ENCODE data around the gene SLC4A1.
"Not testable (repeated sequence)": the region's sequence is repeated elsewhere in the genome, so short reads cannot be mapped to it uniquely, and the experiment has no call there.

DNA sequence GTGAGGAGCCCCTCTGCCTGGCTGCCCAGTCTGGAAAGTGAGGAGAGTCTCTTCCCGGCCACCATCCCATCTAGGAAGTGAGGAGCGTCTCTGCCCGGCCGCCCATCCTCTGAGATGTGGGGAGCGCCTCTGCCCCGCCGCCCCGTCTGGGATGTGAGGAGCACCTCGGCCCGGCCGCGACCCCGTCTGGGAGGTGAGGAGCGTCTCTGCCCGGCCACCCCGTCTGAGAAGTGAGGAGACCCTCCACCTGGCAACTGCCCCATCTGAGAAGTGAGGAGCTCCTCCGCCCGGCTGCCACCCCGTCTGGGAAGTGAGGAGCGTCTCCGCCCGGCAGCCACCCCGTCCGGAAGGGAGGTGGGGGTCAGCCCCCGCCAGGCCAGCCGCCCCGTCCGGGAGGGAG, 30.0 kb downstream of the SLC4A1 start:
- not testable (repeated sequence) for TF ChIP-seq POLR2A (IDR thresholded peaks at IDR 0.05)
- TF ChIP-seq, protein P1, sequence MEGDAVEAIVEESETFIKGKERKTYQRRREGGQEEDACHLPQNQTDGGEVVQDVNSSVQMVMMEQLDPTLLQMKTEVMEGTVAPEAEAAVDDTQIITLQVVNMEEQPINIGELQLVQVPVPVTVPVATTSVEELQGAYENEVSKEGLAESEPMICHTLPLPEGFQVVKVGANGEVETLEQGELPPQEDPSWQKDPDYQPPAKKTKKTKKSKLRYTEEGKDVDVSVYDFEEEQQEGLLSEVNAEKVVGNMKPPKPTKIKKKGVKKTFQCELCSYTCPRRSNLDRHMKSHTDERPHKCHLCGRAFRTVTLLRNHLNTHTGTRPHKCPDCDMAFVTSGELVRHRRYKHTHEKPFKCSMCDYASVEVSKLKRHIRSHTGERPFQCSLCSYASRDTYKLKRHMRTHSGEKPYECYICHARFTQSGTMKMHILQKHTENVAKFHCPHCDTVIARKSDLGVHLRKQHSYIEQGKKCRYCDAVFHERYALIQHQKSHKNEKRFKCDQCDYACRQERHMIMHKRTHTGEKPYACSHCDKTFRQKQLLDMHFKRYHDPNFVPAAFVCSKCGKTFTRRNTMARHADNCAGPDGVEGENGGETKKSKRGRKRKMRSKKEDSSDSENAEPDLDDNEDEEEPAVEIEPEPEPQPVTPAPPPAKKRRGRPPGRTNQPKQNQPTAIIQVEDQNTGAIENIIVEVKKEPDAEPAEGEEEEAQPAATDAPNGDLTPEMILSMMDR (IDR thresholded peaks at IDR 0.05 in 4 of 5, conservative IDR thresholded peaks at IDR 0.05 in 1 of 5) = not testable (repeated sequence)
